HepG2 (cell line): Measurements from ENCODE around the gene LMNA. TPM values are rescaled to one million over a fixed set of nuclear protein-coding genes. Genes with fewer than 3 reads are reported as not detected.
A peak's percentile ranks its signal among the peaks of the same experiment; 100 is the strongest.

Experiments used
- CAMTA2 ChIP-seq: sonication (generic); formaldehyde crosslinking; IDR thresholded peaks from 2 replicates; pipeline ENCODE4 v1.4.0; 2020; ENCODE audit warnings: mild to moderate bottlenecking, missing genetic modification reagents, borderline replicate concordance
- CBX1 ChIP-seq: IDR thresholded peaks from one replicate; pipeline ENCODE4 v1.6.1; 2016; ENCODE audit warnings: antibody characterized with exemption, low read depth
- CBX2 ChIP-seq, 2 experiments: fragments of 200-600 bp in 1 of 2; sonication (generic); formaldehyde crosslinking in 1 of 2; IDR thresholded peaks; 2 replicates each; pipeline versions ENCODE4 v1.7.0 to v1.8.1; 2018 to 2022; ENCODE audit warnings: low read depth in 2 of 2, low read length in 1 of 2, mild to moderate bottlenecking in 1 of 2, missing genetic modification reagents in 1 of 2
- KLF12 ChIP-seq: sonication (generic); formaldehyde crosslinking; IDR thresholded peaks from 2 replicates; pipeline ENCODE4 v1.4.0; 2020; ENCODE audit warnings: missing genetic modification reagents, borderline replicate concordance
- MLLT10 ChIP-seq: sonication (generic); formaldehyde crosslinking; IDR thresholded peaks from 2 replicates; pipeline ENCODE4 v1.4.0; 2020; ENCODE audit warnings: missing genetic modification reagents
- ONECUT2 ChIP-seq: sonication (generic); formaldehyde crosslinking; IDR thresholded peaks from 2 replicates; pipeline ENCODE4 v1.4.0; 2020; ENCODE audit warnings: missing genetic modification reagents
- PHF8 ChIP-seq: sonication (generic); formaldehyde crosslinking; IDR thresholded peaks from 2 replicates; pipeline ENCODE4 v1.5.0; 2020; ENCODE audit warnings: missing genetic modification reagents
- RBAK ChIP-seq: sonication (generic); formaldehyde crosslinking; IDR thresholded peaks from 2 replicates; pipeline ENCODE4 v1.5.1; 2020; ENCODE audit warnings: mild to moderate bottlenecking, missing genetic modification reagents
- TEAD3 ChIP-seq: optimal IDR thresholded peaks from 2 replicates; pipeline ENCODE3; 2016; ENCODE audit warnings: borderline replicate concordance
- XBP1 ChIP-seq: sonication (generic); formaldehyde crosslinking; IDR thresholded peaks from 2 replicates; pipeline ENCODE4 v1.5.0; 2020; ENCODE audit warnings: missing genetic modification reagents
- ZBTB7B ChIP-seq: sonication (generic); formaldehyde crosslinking; IDR thresholded peaks from 2 replicates; pipeline ENCODE4 v1.4.0; 2020; ENCODE audit warnings: missing genetic modification reagents
- ZNF263 ChIP-seq: sonication (generic); formaldehyde crosslinking; IDR thresholded peaks from 2 replicates; pipeline ENCODE4 v1.4.0; 2020; ENCODE audit warnings: missing genetic modification reagents
- ZNF556 ChIP-seq: sonication (generic); formaldehyde crosslinking; IDR thresholded peaks from 2 replicates; pipeline ENCODE4 v1.4.0; 2020; ENCODE audit warnings: mild to moderate bottlenecking, missing genetic modification reagents, borderline replicate concordance
- ZNF724P ChIP-seq: sonication (generic); formaldehyde crosslinking; IDR thresholded peaks from 2 replicates; pipeline ENCODE4 v1.8.0; 2022; ENCODE audit warnings: missing genetic modification reagents, borderline replicate concordance
- ZNF772 ChIP-seq: sonication (generic); formaldehyde crosslinking; IDR thresholded peaks from 2 replicates; pipeline ENCODE4 v1.5.0; 2020; ENCODE audit warnings: mild to moderate bottlenecking, missing genetic modification reagents
- polyA plus RNA-seq, 8 experiments: library from polyadenylated mRNA; depleted of rRNA in 3 of 8; stranded (reverse) in 7 of 8; unstranded in 1 of 8; fragments of >200 nt; fragmentation: Illumina TruSeq in 4 of 8; extraction: Trizol in 4 of 8; gene quantifications; 2 replicates each; pipeline versions ENCODE4 v1.2.1 to v1.2.3, GENCODE V29; 2011 to 2016; ENCODE audit warnings: low read depth in 4 of 8, missing spikeins in 1 of 8, mixed read lengths in 1 of 8; ENCODE audit not compliant: insufficient read depth in 1 of 8
- total RNA-seq, 5 experiments: library from RNA; depleted of rRNA; stranded (reverse); fragments of >200 nt; fragmentation: Illumina TruSeq; extraction: Trizol; gene quantifications; 2 replicates each; pipeline ENCODE4 v1.2.3, GENCODE V29; 2016; ENCODE audit warnings: low read depth in 1 of 5
- TF ChIP-seq, protein P1 (sequence below): sonication (generic); formaldehyde crosslinking; IDR thresholded peaks from 2 replicates; pipeline ENCODE4 v1.5.1; 2020; ENCODE audit warnings: missing genetic modification reagents, mild to moderate bottlenecking, borderline replicate concordance
- TF ChIP-seq, protein P2 (sequence below): fragments of 450-650 bp; IDR thresholded peaks from 2 replicates; pipeline ENCODE4 v1.6.1; 2016
- TF ChIP-seq, protein P3 (sequence below): sonication (generic); formaldehyde crosslinking; IDR thresholded peaks from 2 replicates; pipeline ENCODE4 v1.4.0; 2020; ENCODE audit warnings: missing genetic modification reagents, borderline replicate concordance
- TF ChIP-seq, protein P4 (sequence below): sonication (generic); formaldehyde crosslinking; IDR thresholded peaks from 2 replicates; pipeline ENCODE4 v1.4.0; 2020; ENCODE audit warnings: mild to moderate bottlenecking, missing genetic modification reagents
- TF ChIP-seq, protein P5 (sequence below): sonication (generic); formaldehyde crosslinking; IDR thresholded peaks from 2 replicates; pipeline ENCODE4 v1.4.0; 2020; ENCODE audit warnings: missing genetic modification reagents
- TF ChIP-seq, protein P6 (sequence below): sonication (generic); formaldehyde crosslinking; IDR thresholded peaks from 2 replicates; pipeline ENCODE4 v1.9.0; 2021; ENCODE audit warnings: missing genetic modification reagents, borderline replicate concordance
- TF ChIP-seq, protein P7 (sequence below): sonication (generic); formaldehyde crosslinking; IDR thresholded peaks from 2 replicates; pipeline ENCODE4 v1.4.0; 2020; ENCODE audit warnings: low read depth, mild to moderate bottlenecking, missing genetic modification reagents

LMNA gene
- total and polyA plus RNA-seq, 2 of the 13 experiments (the other 11 are each of a cell fraction or from before 2014, with no cell fraction given), result 107 to 225 TPM

DNA sequence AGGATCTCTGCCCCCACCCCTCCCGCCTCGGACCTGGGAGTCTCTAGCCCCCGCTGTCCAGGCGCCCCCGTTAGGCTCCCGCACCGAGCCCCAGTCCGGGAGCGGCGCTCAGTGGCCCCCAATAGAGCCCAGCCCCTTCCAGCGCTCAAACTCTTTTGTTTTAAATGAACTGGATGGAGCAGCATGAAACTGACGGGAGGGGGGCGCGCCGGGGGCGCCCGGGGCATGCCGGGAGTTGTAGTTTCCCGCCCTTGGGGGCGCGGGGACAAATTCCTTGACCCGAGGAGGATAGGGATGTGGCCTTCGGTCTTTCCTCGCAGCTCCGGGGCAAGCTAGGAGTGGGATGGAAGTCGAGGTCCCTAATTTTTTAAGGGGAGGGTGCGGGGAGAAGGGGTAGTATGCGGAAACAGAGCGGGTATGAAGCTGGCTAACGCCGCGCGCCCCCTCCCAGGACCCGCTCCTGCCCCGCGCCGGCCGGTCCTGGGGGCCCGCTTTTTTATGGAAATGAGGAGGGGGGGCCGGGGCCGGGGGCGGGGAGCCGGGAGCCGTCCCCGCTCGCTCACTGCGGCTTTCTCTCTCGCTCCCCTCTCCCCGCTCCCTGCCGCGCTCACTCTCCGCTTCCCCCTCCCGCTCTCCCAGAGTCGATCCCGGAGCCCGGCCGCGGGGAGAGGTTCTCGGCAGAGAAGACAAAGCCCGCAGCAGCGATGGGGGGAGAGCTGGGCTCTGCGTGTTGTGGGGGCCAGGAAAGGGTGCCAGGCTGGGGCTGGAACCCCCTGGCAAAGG is 32.0 kb upstream of the LMNA start, which contains the start of gene MEX3A (continued):
- TF ChIP-seq, protein P1, sequence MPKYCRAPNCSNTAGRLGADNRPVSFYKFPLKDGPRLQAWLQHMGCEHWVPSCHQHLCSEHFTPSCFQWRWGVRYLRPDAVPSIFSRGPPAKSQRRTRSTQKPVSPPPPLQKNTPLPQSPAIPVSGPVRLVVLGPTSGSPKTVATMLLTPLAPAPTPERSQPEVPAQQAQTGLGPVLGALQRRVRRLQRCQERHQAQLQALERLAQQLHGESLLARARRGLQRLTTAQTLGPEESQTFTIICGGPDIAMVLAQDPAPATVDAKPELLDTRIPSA (CRISPR knock-in tag), result no peak
- TF ChIP-seq, protein P2, sequence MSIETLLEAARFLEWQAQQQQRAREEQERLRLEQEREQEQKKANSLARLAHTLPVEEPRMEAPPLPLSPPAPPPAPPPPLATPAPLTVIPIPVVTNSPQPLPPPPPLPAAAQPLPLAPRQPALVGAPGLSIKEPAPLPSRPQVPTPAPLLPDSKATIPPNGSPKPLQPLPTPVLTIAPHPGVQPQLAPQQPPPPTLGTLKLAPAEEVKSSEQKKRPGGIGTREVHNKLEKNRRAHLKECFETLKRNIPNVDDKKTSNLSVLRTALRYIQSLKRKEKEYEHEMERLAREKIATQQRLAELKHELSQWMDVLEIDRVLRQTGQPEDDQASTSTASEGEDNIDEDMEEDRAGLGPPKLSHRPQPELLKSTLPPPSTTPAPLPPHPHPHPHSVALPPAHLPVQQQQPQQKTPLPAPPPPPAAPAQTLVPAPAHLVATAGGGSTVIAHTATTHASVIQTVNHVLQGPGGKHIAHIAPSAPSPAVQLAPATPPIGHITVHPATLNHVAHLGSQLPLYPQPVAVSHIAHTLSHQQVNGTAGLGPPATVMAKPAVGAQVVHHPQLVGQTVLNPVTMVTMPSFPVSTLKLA, result no peak
- TF ChIP-seq ZNF772 (CRISPR knock-in tag), result no peak
- no peak for TF ChIP-seq XBP1 (CRISPR knock-in tag)
- TF ChIP-seq RBAK (CRISPR knock-in tag), result no peak
- TF ChIP-seq, protein P3, sequence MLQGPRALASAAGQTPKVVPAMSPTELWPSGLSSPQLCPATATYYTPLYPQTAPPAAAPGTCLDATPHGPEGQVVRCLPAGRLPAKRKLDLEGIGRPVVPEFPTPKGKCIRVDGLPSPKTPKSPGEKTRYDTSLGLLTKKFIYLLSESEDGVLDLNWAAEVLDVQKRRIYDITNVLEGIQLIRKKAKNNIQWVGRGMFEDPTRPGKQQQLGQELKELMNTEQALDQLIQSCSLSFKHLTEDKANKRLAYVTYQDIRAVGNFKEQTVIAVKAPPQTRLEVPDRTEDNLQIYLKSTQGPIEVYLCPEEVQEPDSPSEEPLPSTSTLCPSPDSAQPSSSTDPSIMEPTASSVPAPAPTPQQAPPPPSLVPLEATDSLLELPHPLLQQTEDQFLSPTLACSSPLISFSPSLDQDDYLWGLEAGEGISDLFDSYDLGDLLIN, result no peak
- TF ChIP-seq KLF12 (CRISPR knock-in tag), result no peak
- TF ChIP-seq ZNF724P (CRISPR knock-in tag), result no peak
- TF ChIP-seq ZNF556 (CRISPR knock-in tag), result no peak
- TF ChIP-seq, protein P4, sequence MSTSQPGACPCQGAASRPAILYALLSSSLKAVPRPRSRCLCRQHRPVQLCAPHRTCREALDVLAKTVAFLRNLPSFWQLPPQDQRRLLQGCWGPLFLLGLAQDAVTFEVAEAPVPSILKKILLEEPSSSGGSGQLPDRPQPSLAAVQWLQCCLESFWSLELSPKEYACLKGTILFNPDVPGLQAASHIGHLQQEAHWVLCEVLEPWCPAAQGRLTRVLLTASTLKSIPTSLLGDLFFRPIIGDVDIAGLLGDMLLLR, result no peak
- TF ChIP-seq, protein P5, sequence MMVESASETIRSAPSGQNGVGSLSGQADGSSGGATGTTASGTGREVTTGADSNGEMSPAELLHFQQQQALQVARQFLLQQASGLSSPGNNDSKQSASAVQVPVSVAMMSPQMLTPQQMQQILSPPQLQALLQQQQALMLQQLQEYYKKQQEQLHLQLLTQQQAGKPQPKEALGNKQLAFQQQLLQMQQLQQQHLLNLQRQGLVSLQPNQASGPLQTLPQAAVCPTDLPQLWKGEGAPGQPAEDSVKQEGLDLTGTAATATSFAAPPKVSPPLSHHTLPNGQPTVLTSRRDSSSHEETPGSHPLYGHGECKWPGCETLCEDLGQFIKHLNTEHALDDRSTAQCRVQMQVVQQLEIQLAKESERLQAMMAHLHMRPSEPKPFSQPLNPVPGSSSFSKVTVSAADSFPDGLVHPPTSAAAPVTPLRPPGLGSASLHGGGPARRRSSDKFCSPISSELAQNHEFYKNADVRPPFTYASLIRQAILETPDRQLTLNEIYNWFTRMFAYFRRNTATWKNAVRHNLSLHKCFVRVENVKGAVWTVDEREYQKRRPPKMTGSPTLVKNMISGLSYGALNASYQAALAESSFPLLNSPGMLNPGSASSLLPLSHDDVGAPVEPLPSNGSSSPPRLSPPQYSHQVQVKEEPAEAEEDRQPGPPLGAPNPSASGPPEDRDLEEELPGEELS (CRISPR knock-in tag), result no peak
- TF ChIP-seq CAMTA2 (CRISPR knock-in tag), result no peak
- TF ChIP-seq, protein P6, sequence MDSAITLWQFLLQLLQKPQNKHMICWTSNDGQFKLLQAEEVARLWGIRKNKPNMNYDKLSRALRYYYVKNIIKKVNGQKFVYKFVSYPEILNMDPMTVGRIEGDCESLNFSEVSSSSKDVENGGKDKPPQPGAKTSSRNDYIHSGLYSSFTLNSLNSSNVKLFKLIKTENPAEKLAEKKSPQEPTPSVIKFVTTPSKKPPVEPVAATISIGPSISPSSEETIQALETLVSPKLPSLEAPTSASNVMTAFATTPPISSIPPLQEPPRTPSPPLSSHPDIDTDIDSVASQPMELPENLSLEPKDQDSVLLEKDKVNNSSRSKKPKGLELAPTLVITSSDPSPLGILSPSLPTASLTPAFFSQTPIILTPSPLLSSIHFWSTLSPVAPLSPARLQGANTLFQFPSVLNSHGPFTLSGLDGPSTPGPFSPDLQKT (CRISPR knock-in tag), result no peak
- TF ChIP-seq PHF8 (CRISPR knock-in tag), result peak; percentile 51
- TF ChIP-seq TEAD3 (CRISPR knock-in tag), result peak; percentile 48
- TF ChIP-seq CBX1, result no peak
- no peak for TF ChIP-seq ONECUT2 (CRISPR knock-in tag)
- TF ChIP-seq, protein P7, sequence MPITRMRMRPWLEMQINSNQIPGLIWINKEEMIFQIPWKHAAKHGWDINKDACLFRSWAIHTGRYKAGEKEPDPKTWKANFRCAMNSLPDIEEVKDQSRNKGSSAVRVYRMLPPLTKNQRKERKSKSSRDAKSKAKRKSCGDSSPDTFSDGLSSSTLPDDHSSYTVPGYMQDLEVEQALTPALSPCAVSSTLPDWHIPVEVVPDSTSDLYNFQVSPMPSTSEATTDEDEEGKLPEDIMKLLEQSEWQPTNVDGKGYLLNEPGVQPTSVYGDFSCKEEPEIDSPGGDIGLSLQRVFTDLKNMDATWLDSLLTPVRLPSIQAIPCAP, result no peak
- TF ChIP-seq ZNF263, result 0 out of 2 replicates have a peak, but pooled peaks have one; percentile 6
- no peak for TF ChIP-seq CBX2 (IDR thresholded peaks at IDR 0.05; ENCODE audit: low read depth, low read length)
- TF ChIP-seq CBX2 (CRISPR knock-in tag; IDR thresholded peaks at IDR 0.05; ENCODE audit: low read depth), result no peak
- TF ChIP-seq MLLT10 (CRISPR knock-in tag), result no peak
- peak; percentile 71 for TF ChIP-seq ZBTB7B (CRISPR knock-in tag)
